HepG2 (cell line): ENCODE data around the gene RBCK1.

Experiments used
- CHD4 ChIP-seq: fragments of 200-600 bp; sonication (generic); IDR thresholded peaks from 2 replicates; pipeline ENCODE4 v1.7.0; 2017; ENCODE audit warnings: mild to moderate bottlenecking, low read length, borderline replicate concordance
- DPF2 ChIP-seq: sonication (generic); formaldehyde crosslinking; IDR thresholded peaks from 2 replicates; pipeline ENCODE4 v1.4.0; 2020; ENCODE audit warnings: mild to moderate bottlenecking, low read depth, missing genetic modification reagents, borderline replicate concordance
- ESRRA ChIP-seq: sonication (generic); formaldehyde crosslinking; IDR thresholded peaks from 2 replicates; pipeline ENCODE4 v1.5.1; 2020; ENCODE audit warnings: mild to moderate bottlenecking, low read depth, missing genetic modification reagents
- HMG20A ChIP-seq: IDR thresholded peaks from 2 replicates; pipeline ENCODE4 v1.6.1; 2016; ENCODE audit warnings: borderline replicate concordance
- RBAK ChIP-seq: sonication (generic); formaldehyde crosslinking; IDR thresholded peaks from 2 replicates; pipeline ENCODE4 v1.5.1; 2020; ENCODE audit warnings: mild to moderate bottlenecking, missing genetic modification reagents
- REPIN1 ChIP-seq: sonication (generic); formaldehyde crosslinking; IDR thresholded peaks from 2 replicates; pipeline ENCODE4 v1.8.0; 2022; ENCODE audit warnings: missing genetic modification reagents, low read depth, mild to moderate bottlenecking, borderline replicate concordance
- ZNF232 ChIP-seq: sonication (generic); formaldehyde crosslinking; IDR thresholded peaks from 2 replicates; pipeline ENCODE4 v1.4.0; 2020; ENCODE audit warnings: missing genetic modification reagents, borderline replicate concordance
- TF ChIP-seq, protein P1 (sequence below): IDR thresholded peaks from 2 replicates; pipeline ENCODE4 v1.6.1; 2016; ENCODE audit warnings: missing compliant biosample characterization, missing genetic modification reagents, borderline replicate concordance
- TF ChIP-seq, protein P2 (sequence below): sonication (generic); formaldehyde crosslinking; IDR thresholded peaks from 2 replicates; pipeline ENCODE4 v1.5.0; 2020; ENCODE audit warnings: mild to moderate bottlenecking, missing genetic modification reagents, moderate library complexity

DNA sequence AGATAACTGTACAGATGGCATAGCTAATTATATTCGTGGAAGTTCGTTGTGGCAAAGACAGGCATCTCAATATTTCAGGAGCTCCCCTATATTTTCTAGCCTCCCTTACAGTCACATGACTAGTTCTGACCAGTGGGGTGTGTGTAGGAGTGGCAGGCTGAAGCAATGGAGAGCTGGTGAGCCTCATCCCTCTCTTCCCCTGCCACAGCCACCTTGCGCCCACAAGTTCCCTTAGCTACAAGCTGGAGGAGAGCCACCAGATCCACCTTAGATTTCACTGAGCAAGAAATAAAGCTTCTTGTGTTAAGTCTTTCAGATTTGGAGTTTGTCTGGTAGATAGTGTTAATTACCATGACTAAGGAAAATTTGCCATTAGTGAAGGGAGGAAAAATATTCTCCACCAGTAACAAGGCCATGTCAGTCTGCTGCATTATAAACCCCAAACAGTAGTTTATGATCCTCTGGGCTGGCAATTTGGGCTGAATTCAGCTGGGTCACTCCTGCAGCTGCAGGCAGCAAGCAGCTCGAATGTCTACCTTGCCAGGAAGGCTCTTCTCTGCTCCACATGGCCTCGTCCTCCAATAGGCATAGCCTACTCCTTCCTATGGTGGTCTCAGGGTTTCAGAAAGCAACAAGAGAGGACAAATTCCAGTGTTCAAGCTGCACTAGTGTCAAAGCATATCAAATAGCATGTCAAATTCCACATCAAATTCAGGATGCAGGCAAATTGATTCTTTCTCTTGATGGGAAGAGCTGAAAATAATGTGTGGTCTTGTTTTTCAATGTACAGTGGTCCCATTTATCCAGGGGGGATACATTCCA lies 7.4 kb upstream of the RBCK1 start:
- no peak for TF ChIP-seq ESRRA (CRISPR knock-in tag)
- no peak for TF ChIP-seq ZNF232 (CRISPR knock-in tag)
- TF ChIP-seq, protein P1, sequence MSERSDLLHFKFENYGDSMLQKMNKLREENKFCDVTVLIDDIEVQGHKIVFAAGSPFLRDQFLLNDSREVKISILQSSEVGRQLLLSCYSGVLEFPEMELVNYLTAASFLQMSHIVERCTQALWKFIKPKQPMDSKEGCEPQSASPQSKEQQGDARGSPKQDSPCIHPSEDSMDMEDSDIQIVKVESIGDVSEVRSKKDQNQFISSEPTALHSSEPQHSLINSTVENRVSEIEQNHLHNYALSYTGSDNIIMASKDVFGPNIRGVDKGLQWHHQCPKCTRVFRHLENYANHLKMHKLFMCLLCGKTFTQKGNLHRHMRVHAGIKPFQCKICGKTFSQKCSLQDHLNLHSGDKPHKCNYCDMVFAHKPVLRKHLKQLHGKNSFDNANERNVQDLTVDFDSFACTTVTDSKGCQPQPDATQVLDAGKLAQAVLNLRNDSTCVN = peak; percentile 55; the same call in 1 of the 2 replicates
- no peak for TF ChIP-seq RBAK (CRISPR knock-in tag)
- no peak for TF ChIP-seq CHD4
- no peak for TF ChIP-seq DPF2
- no peak for TF ChIP-seq HMG20A (CRISPR knock-in tag)
- TF ChIP-seq, protein P2, sequence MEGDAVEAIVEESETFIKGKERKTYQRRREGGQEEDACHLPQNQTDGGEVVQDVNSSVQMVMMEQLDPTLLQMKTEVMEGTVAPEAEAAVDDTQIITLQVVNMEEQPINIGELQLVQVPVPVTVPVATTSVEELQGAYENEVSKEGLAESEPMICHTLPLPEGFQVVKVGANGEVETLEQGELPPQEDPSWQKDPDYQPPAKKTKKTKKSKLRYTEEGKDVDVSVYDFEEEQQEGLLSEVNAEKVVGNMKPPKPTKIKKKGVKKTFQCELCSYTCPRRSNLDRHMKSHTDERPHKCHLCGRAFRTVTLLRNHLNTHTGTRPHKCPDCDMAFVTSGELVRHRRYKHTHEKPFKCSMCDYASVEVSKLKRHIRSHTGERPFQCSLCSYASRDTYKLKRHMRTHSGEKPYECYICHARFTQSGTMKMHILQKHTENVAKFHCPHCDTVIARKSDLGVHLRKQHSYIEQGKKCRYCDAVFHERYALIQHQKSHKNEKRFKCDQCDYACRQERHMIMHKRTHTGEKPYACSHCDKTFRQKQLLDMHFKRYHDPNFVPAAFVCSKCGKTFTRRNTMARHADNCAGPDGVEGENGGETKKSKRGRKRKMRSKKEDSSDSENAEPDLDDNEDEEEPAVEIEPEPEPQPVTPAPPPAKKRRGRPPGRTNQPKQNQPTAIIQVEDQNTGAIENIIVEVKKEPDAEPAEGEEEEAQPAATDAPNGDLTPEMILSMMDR (CRISPR knock-in tag) = no peak
- no peak for TF ChIP-seq REPIN1 (CRISPR knock-in tag)
